Urinary bladder (tissue), 4 donors: ENCODE data around the gene LIMD2. TPM values are rescaled to one million over a fixed set of nuclear protein-coding genes. Genes with fewer than 3 reads are reported as not detected.
A peak's percentile ranks its signal among the peaks of the same experiment; 100 is the strongest.

Experiments
- DNase-seq: peaks from one replicate; pipeline ENCODE4 v3.0.0-alpha.2; 2015; ENCODE audit errors: extremely low spot score
- H3K27ac ChIP-seq: one replicate; pipeline ENCODE4 v1.5.1; 2013; ENCODE audit warnings: low read depth, mild to moderate bottlenecking, moderate library complexity
- H3K36me3 ChIP-seq: one replicate; pipeline ENCODE4 v1.6.1; 2013; ENCODE audit warnings: mild to moderate bottlenecking, moderate library complexity; ENCODE audit not compliant: insufficient read depth
- H3K4me1 ChIP-seq: one replicate; pipeline ENCODE4 v1.6.1; 2013; ENCODE audit warnings: mild to moderate bottlenecking, moderate library complexity; ENCODE audit not compliant: insufficient read depth
- H3K4me3 ChIP-seq: one replicate; pipeline ENCODE4 v1.5.1; 2013; ENCODE audit warnings: low read depth, low read length
- WGBS: extraction: QIAGEN DNeasy Blood & Tissue Kit; methylation state at CpG from one replicate; pipeline ENCODE4 v1.1.7; 2013; 5-methylcytosine and 5-hydroxymethylcytosine counted together
- polyA plus RNA-seq: library from polyadenylated mRNA; stranded (reverse); fragments of 200-250 nt; gene quantifications from one replicate; pipeline ENCODE4 v1.2.3, GENCODE V29; 2013
- total RNA-seq: library from RNA; depleted of rRNA; stranded (reverse); fragments of >200 nt; gene quantifications from one replicate; pipeline ENCODE4 v1.2.3, GENCODE V29; 2014
- donor health status: healthy with polysubstance abuse.
- donor health status: healthy.

Gene LIMD2
- total and polyA plus RNA-seq, 2 donors, result 9.4 to 12.0 TPM

DNA sequence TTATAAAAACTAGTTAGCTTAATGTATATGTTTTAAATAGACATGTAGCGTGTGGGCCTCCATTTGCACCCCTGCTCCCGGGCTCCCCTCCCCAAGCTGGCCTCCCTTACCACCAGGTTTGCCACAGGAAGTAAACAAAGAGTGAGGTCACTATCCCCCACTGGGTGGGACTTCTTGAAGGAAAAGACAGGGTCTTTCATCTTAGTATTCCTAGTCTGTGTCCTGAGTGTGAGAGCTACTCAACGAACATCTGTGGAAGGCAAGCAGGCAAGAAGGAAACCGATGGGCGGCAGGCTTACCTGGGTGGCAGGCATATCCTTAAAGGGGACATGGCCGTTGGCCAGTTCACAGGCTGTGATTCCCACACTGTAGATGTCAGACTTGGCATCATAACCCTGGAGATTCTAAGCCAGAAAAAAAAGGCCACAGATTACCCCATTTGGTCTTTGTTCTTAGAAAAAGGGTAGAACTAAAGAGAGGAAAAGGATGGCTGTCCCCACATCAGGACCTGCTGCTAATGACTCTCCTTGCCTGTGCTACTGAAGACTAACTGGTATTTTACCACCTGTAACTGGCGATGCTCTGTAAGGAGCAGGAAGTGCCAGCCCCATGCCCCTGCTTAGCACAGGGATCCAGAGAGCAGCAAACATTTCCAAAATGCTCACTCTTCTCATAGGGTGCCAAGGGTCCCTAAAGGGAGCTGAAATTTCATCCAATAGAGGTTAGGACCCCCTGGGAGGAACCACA is 6.6 kb upstream of the LIMD2 start:
- H3K36me3 ChIP-seq, result peaks cover 3% of the 10 kb centered on the region

DNA sequence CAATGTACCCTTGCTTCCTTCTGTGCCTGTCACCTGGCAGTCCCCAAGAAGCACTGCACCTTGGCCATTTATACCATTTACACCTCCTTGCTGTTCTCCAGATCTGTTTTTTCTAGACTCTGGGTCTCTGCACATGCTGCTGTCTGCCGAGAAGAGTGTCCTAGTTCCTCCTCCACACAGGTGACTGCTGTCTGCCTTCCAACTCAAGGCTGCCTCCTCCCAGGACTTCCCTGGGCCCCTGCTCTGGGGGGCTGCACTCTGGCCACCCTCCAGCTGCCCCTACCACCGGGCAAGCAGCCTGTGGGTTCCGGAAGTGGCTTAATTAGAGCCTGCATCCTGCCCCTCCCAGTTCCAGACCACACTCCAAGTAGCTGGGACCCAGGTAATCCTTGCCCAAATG is 5.7 kb upstream of the LIMD2 start:
- H3K4me1 ChIP-seq, result no peaks in the 10 kb centered on the region
- no peak overlapping the region for H3K4me3 ChIP-seq
- no peak overlapping the region for H3K27ac ChIP-seq
- DNase-seq, result no peak
- H3K36me3 ChIP-seq, result peaks cover 1% of the 10 kb centered on the region
- 52% methylated on average over 3 of the region's 3 CpGs for WGBS

More for the DNA sequence above, 6.6 kb upstream of the LIMD2 start:
- H3K27ac ChIP-seq, result no peak overlapping the region
- no peak for DNase-seq
- H3K4me3 ChIP-seq, result no peak overlapping the region
- no peaks in the 10 kb centered on the region for H3K4me1 ChIP-seq
- 82% methylated on average over 7 of the region's 7 CpGs for WGBS

DNA sequence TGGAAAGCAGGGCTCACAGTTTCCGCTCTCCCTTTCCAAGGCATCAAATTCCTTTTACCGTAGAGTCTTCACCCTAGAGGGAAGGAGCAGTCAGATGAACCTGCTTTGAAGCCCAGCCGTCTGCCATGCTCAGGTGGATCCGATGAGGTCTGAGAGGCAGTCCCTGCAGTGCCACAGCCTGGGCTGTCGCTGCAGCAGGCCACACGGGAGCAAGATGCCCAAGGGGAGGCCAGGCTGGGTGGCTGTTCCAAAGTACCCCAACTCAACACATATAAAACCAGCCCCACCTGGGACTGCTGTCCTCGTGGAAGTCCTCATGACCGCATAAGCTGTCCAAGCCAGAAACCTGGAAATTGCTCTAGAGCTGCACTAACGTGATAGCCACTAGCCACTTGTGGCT is 4.9 kb upstream of the LIMD2 start:
- H3K4me3 ChIP-seq, result no peak overlapping the region
- DNase-seq, result no peak
- H3K27ac ChIP-seq, result no peak overlapping the region
- no peaks in the 10 kb centered on the region for H3K36me3 ChIP-seq
- WGBS, result 89% methylated on average over 9 of the region's 9 CpGs
- peaks cover 3% of the 10 kb centered on the region for H3K4me1 ChIP-seq

DNA sequence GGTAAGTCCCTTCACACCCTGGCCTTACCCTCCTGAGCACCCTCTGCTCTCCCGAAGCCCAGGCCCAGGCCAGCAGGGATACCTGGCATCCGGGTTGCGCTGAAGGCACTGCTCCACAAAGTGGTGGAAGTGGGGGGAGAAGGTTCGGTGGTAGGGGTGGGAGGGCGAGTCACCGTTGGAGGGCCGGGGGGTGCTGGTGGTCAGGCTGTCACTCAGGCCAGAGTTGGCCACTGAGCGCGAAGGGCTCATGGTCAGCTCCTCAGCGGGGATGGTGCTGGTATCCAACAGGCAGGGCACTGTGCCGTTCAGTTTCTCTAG is 4.3 kb upstream of the LIMD2 start:
- no peak overlapping the region for H3K4me3 ChIP-seq
- no peak for DNase-seq
- no peak overlapping the region for H3K27ac ChIP-seq
- no peaks in the 10 kb centered on the region for H3K36me3 ChIP-seq
- H3K4me1 ChIP-seq, result peaks cover 3% of the 10 kb centered on the region
- 90% methylated on average over 11 of the region's 11 CpGs for WGBS

DNA sequence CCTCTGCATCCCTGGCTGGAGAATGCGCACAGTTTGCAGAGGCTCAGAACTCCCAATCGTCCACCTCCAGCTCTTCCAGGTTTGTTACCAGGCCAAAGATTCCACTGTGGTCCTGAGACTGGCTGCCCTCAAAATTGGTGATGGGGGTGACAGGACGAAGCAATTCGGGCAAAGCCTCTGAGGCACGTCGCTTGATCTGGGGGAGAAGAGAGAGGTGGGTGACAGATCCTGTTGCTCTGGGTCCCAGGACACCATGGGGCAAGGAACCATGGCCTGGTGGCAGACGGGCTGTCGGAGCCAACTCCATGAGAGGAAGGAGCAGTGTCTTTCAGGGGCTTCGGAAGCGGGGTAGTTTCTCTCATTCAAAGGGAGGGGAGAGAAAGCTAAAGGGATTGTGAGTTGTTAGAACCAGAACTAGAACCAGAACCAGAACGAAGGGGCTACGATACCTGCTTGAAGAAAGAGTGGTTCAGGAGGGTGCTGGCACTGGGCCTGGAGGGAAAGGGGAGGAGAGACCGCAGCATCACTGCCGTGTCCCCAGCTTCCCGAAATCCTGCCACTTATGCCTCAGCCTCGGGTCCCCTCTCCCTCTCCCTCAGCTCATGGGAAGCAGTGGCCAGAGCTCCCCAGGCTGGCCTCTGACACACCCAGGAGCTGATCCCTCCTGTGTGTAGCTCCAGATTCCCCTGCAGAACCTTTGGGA is 3.8 kb upstream of the LIMD2 start:
- DNase-seq, result no peak
- 86% methylated on average over 16 of the region's 16 CpGs for WGBS
- Histone ChIP-seq H3K4me1 (peaks cover 3% of the 10 kb centered on the region), H3K27ac (no peak overlapping the region), H3K4me3 (no peak overlapping the region), H3K36me3 (no peaks in the 10 kb centered on the region)

DNA sequence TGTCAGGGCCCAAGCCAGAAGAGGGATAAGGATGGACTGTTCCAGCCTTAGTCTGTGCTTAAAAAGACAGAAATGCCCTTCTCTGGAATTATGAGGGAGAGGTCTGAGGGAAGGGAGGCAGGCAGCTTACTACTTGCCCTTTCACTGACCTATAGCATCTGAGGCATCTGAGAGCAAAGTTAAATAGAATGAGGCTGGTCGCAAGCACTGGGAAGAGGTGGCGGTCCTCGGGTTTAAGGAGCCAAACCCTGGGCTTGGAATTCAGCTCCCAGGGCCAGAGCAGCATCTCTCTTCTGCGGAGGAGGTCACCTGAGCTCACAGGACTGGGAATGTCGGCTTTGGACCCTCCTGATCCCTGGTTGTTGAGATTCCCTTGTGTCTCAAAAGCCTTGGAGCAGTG is 3.1 kb upstream of the LIMD2 start:
- 85% methylated on average over 5 of the region's 5 CpGs for WGBS
- H3K36me3 ChIP-seq, result no peaks in the 10 kb centered on the region

DNA sequence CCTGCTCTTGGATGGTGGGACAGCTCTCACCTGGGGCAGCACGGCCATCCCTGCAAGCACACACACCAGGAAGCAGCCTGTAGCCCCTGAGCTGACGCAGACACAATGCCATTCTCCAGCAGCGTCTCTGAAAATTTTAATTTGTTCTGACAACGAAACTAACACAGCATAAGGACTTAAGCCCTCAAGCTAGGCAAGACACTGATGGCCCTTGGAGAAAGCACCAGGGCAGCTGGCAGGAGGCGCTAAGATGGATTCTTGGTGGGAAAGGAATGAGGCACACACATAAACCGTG is 2.7 kb upstream of the LIMD2 start:
- no peak overlapping the region for H3K4me3 ChIP-seq
- no peaks in the 10 kb centered on the region for H3K36me3 ChIP-seq
- 84% methylated on average over 6 of the region's 6 CpGs for WGBS
- H3K4me1 ChIP-seq, result peaks cover 3% of the 10 kb centered on the region
- H3K27ac ChIP-seq, result no peak overlapping the region
- DNase-seq, result no peak

More for the DNA sequence above, 3.1 kb upstream of the LIMD2 start:
- Histone ChIP-seq H3K4me3 (no peak overlapping the region), H3K4me1 (peaks cover 3% of the 10 kb centered on the region), H3K27ac (no peak overlapping the region)
- DNase-seq, result no peak

DNA sequence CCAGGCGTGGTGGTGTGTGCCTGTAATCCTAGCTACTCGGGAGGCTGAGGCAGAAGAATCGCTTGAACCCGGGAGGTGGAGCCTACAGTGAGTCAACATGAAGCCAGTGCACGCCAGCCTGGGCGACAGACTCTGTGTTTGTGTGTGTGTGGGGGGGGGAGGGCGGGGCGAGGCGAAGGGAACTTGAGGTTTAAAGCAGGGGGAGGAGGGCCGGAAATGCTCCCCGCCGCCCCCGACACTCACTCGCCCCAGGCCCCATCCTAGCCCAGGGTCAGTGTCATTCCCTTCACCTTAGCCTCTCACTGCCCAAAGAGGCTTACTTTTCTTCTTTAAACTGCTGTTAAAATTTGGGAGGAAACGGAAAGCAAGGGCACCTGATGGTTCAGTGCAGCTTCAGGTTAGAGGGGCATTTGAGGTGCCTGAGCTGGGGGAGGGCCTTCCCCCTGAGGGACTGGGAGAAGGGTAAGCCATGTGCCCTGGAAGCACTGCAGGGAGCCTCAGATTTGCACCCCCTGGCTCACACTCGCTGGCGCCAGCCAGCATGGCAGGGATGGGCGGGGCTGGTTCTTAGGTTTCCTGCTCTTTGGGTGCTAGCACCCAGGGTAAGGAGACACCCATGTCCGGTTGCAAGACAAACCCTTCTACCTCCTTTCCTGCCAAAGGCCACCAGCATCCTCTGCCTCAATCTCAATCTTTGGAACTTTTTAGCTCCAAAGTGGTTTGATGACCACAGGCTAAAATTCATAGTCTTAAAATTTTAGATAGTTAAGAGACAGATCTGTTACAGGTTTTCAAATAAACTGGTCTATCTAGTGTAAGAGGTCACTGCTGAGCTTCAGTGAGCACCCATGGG is 2.2 kb upstream of the LIMD2 start:
- Histone ChIP-seq H3K27ac (peak overlapping the region; percentile 3), H3K4me3 (no peak overlapping the region), H3K4me1 (peaks cover 3% of the 10 kb centered on the region), H3K36me3 (no peaks in the 10 kb centered on the region)
- no peak for DNase-seq
- 83% methylated on average over 19 of the region's 19 CpGs for WGBS

DNA sequence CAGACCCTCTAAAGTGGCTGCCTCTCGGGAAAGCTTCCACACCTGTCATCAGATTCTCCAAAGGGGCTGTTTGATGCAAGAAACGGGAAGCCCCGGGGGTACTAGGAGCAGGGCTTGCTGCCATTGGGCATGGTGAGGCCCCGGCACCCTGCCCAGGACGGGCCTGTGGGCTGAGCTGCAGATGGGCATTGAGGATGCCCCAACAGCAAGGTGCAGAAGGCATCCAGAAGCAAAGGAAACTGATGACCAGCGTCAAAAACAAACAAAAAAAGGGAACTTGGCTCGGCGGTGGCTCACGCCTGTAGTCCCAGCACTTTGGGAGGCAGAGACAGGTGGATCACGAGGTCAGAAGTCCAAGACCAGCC is 1.5 kb upstream of the LIMD2 start:
- Histone ChIP-seq H3K4me3 (peak overlapping the region; percentile 60), H3K36me3 (no peaks in the 10 kb centered on the region), H3K27ac (no peak overlapping the region), H3K4me1 (peaks cover 3% of the 10 kb centered on the region)
- no peak for DNase-seq
- WGBS, result 69% methylated on average over 10 of the region's 10 CpGs

DNA sequence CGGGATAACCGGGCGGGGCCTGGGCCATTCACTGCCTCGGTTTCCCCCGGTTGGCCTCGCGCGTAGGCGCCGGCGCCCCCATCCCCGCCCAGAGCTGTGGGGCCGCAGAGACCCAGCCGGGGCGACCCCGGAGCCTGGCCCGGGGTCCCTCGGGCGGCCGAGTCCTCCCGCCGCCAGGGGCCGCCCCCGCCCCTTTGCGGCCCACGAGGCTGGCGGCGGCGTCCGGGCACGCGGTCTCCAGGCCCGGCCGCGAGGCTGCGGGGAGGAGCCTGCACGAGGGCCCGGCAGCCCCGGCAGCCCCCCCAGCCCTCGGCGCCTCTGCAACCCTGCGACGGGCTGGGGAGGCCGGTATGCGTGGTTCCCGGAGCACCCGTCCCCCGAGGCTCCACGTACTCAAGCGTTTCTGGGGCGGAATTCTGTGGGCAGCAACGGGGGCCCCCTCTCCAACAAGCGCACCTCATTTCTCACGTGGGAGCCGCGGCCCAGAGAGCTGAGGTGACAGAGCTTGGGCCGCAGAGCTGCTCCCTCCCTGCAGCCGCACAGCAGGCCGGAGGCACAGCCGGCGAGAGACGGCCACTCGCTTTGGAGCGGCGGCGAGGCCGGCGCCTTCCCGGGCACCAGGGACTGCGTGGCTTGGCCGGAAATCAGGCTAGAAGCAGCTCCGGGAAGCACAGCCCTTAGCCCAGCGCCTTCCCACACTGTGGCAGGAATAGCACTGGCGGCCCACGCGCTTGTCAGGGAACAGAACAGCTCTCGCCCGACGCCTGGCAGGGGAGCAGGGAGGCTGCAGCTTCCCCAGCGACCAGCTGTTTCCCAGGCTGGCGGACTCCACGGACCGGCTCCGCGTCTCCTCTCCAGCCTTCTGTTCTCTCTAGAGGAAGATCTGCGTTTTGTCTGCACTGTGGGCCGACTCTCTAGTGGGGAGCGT is 867 bp upstream of the LIMD2 start:
- Histone ChIP-seq H3K4me3 (peak overlapping the region; percentile 60), H3K36me3 (no peaks in the 10 kb centered on the region), H3K27ac (no peak overlapping the region), H3K4me1 (peaks cover 3% of the 10 kb centered on the region)
- DNase-seq, result no peak
- 5% methylated on average over 88 of the region's 88 CpGs for WGBS

DNA sequence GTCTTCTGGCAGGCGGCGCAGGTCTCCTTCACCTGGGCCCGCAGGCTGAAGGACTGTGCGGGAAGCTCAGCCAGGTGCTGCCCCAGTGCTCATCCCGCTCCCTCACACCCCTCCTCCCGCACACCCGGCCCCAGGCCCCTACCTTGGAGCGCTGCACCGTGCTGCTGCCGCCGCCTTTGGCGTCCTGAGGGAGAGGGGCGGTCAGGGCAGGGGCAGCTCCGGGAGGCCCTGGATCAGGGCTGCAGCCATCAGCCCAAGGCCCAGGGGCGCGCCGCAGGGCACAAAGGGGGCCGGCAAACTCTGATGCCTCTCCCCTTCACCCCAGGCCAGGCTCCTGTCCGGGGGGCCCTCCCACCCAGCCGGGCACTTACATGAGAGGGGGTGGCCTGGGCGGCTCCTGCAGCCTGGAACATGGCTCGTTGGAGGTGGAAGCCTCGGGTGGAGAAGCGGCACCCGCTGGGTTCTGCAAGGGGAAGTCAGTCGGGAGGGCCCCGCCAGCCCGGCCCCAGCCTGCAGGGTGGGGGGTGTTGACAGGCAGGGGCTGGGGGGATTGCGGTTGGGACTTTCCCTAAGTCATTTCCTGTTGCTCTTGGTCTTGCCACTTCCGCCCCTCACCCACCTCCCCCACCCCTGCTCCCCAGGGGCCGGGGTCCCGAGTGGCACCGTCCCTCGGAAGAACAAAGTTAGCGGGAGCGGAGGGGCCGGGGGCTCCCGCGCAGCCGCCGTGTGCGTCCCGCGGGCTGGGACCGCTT is 863 bp downstream of the LIMD2 start:
- H3K36me3 ChIP-seq, result no peaks in the 10 kb centered on the region
- peak overlapping the region; percentile 60 for H3K4me3 ChIP-seq
- peak overlapping the region; percentile 68 for H3K27ac ChIP-seq
- no peak for DNase-seq
- H3K4me1 ChIP-seq, result peaks cover 3% of the 10 kb centered on the region
- WGBS, result 15% methylated on average over 45 of the region's 45 CpGs

DNA sequence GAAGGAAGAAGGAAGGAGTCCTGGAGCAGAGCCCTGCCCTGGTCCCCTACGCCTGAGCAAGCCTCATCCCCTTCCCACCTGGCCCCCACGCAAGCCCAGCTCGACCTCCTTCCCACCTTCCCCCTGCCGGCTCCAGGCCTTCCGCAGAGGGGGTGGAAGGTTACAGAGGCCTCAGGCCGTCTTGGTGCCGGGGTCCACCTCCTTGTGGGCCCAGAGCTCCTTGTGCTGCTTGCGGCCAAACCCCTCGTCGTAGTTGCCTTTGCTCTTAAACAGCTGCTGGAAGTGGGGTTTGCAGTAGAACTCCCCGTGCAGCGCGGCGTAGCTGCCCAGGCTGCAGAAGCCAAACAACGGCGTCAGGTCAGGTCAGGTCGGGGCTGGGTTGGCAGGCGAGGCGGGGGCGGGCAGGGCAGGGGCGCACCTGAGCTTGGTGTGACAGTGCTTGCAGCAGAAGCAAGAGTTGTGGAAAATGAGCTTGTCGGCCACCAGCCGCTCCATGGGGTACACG is 1.5 kb downstream of the LIMD2 start:
- 56% methylated on average over 24 of the region's 24 CpGs for WGBS
- peaks cover 3% of the 10 kb centered on the region for H3K4me1 ChIP-seq
- peak overlapping the region; percentile 60 for H3K4me3 ChIP-seq
- peak overlapping the region; percentile 2 for H3K27ac ChIP-seq
- no peak for DNase-seq
- H3K36me3 ChIP-seq, result no peaks in the 10 kb centered on the region
